Astrocyte (in vitro differentiated cells and primary cell): Measurements from ENCODE around the gene LRRK1. TPM values are rescaled to one million over a fixed set of nuclear protein-coding genes. Genes with fewer than 3 reads are reported as not detected.

Experiments
- DNase-seq: peaks from one replicate; pipeline ENCODE4 v3.0.0-alpha.2; 2010; ENCODE audit warnings: low read depth
- FAIRE-seq: peaks from 2 replicates; lab custom pipeline; 2011; peaks lifted over from hg19 to GRCh38; lab: Jason Lieb, UNC
- H2AFZ ChIP-seq: 2 replicates; pipeline ENCODE4 v1.6.0; 2012; ENCODE audit warnings: low read depth, low read length, inconsistent platforms
- H3K27ac ChIP-seq: 2 replicates; pipeline ENCODE4 v1.5.1; 2011; ENCODE audit warnings: low read depth, low read length, inconsistent platforms
- H3K27me3 ChIP-seq: 2 replicates; pipeline ENCODE4 v1.6.0; 2011; ENCODE audit warnings: low read length, inconsistent platforms; ENCODE audit not compliant: insufficient read depth
- H3K36me3 ChIP-seq: 2 replicates; pipeline ENCODE4 v1.5.1; 2011; ENCODE audit warnings: low read length, inconsistent platforms; ENCODE audit not compliant: insufficient read depth
- H3K4me1 ChIP-seq: 2 replicates; pipeline ENCODE4 v1.5.1; 2011; ENCODE audit warnings: low read length, inconsistent platforms; ENCODE audit not compliant: insufficient read depth
- H3K4me2 ChIP-seq: 2 replicates; pipeline ENCODE4 v1.6.0; 2012; ENCODE audit warnings: low read length, inconsistent platforms
- H3K4me3 ChIP-seq: 2 replicates; pipeline ENCODE4 v1.5.1; 2011; ENCODE audit warnings: low read depth, mild to moderate bottlenecking, low read length, inconsistent platforms; ENCODE audit not compliant: insufficient read depth
- H3K79me2 ChIP-seq: 2 replicates; pipeline ENCODE4 v1.6.0; 2012; ENCODE audit warnings: mild to moderate bottlenecking, low read length, inconsistent platforms; ENCODE audit not compliant: insufficient read depth
- H3K9ac ChIP-seq: 2 replicates; pipeline ENCODE4 v1.6.0; 2012; ENCODE audit warnings: mild to moderate bottlenecking, low read length, inconsistent platforms
- H3K9me3 ChIP-seq: 2 replicates; pipeline ENCODE4 v1.5.1; 2012; ENCODE audit warnings: low read depth, mild to moderate bottlenecking, low read length, inconsistent platforms; ENCODE audit not compliant: insufficient read depth
- H4K20me1 ChIP-seq: 2 replicates; pipeline ENCODE4 v1.6.0; 2012; ENCODE audit warnings: low read length, inconsistent platforms; ENCODE audit not compliant: insufficient read depth
- H3K27ac Mint-ChIP-seq: one replicate; pipeline ENCODE4 v1.8.0; 2021; ENCODE audit warnings: mild to moderate bottlenecking, mixed read lengths; ENCODE audit not compliant: unreplicated experiment
- H3K27me3 Mint-ChIP-seq: one replicate; pipeline ENCODE4 v1.8.0; 2021; ENCODE audit warnings: low read depth, mixed read lengths; ENCODE audit not compliant: unreplicated experiment
- H3K36me3 Mint-ChIP-seq: one replicate; pipeline ENCODE4 v1.8.0; 2021; ENCODE audit warnings: low read depth, mixed read lengths; ENCODE audit not compliant: unreplicated experiment
- H3K4me1 Mint-ChIP-seq: one replicate; pipeline ENCODE4 v1.8.0; 2021; ENCODE audit warnings: low read depth, mixed read lengths; ENCODE audit not compliant: unreplicated experiment
- H3K4me3 Mint-ChIP-seq: one replicate; pipeline ENCODE4 v1.8.0; 2021; ENCODE audit warnings: mild to moderate bottlenecking, moderate library complexity, mixed read lengths; ENCODE audit not compliant: unreplicated experiment
- H3K9me3 Mint-ChIP-seq: one replicate; pipeline ENCODE4 v1.8.0; 2021; ENCODE audit warnings: mild to moderate bottlenecking, mixed read lengths; ENCODE audit not compliant: unreplicated experiment
- CTCF ChIP-seq: IDR thresholded peaks from 2 replicates; pipeline ENCODE4 v1.5.1; 2011; ENCODE audit warnings: low read depth, mild to moderate bottlenecking, inconsistent platforms, low read length, moderate library complexity; ENCODE audit not compliant: insufficient read depth
- EZH2 ChIP-seq: IDR thresholded peaks from 2 replicates; pipeline ENCODE4 v1.6.1; 2012; ENCODE audit warnings: mild to moderate bottlenecking, low read length, inconsistent platforms; ENCODE audit not compliant: insufficient read depth
- total RNA-seq: library from RNA; stranded (reverse); gene quantifications from 2 replicates; pipeline ENCODE4 v1.2.1, GENCODE V29; 2021

The LRRK1 gene
- total RNA-seq, 1 donor from 2014 or later = 0.41 TPM

GRCh38 chr15:100893964-100894295, 25.2 kb upstream of the LRRK1 start:
- H4K20me1 ChIP-seq = no peaks in the 10 kb centered on the region
- H3K9ac ChIP-seq = no peak overlapping the region
- Mint-ChIP-seq H3K4me1 (peaks cover 10% of the 10 kb centered on the region), H3K4me3 (no peak overlapping the region), H3K27ac (no peak overlapping the region), H3K36me3 (no peaks in the 10 kb centered on the region), H3K9me3 (no peaks in the 10 kb centered on the region), H3K27me3 (peaks cover 33% of the 10 kb centered on the region)
- H3K4me1 ChIP-seq = peaks cover 12% of the 10 kb centered on the region
- H3K27me3 ChIP-seq = no peaks in the 10 kb centered on the region
- no peaks in the 10 kb centered on the region for H3K9me3 ChIP-seq
- no peak overlapping the region for H2AFZ ChIP-seq
- H3K4me3 ChIP-seq = no peak overlapping the region
- no peak overlapping the region for H3K4me2 ChIP-seq
- TF ChIP-seq CTCF (no peak), EZH2 (no peak)
- H3K27ac ChIP-seq = no peak overlapping the region
- no peak for FAIRE-seq
- H3K36me3 ChIP-seq = no peaks in the 10 kb centered on the region
- H3K79me2 ChIP-seq = no peaks in the 10 kb centered on the region
- DNase-seq = no peak

GRCh38 chr15:100895721-100896120, 23.4 kb upstream of the LRRK1 start:
- TF ChIP-seq EZH2 (no peak), CTCF (no peak)
- Mint-ChIP-seq H3K27ac (no peak overlapping the region), H3K9me3 (no peaks in the 10 kb centered on the region), H3K36me3 (no peaks in the 10 kb centered on the region), H3K27me3 (peaks cover 35% of the 10 kb centered on the region), H3K4me3 (no peak overlapping the region), H3K4me1 (peaks cover 3% of the 10 kb centered on the region)
- no peak overlapping the region for H3K27ac ChIP-seq
- peaks cover 3% of the 10 kb centered on the region for H3K4me1 ChIP-seq
- H4K20me1 ChIP-seq = no peaks in the 10 kb centered on the region
- no peak overlapping the region for H3K4me2 ChIP-seq
- no peak for DNase-seq
- H3K9me3 ChIP-seq = no peaks in the 10 kb centered on the region
- no peak for FAIRE-seq
- no peaks in the 10 kb centered on the region for H3K36me3 ChIP-seq
- H3K27me3 ChIP-seq = no peaks in the 10 kb centered on the region
- H3K4me3 ChIP-seq = no peak overlapping the region
- H3K9ac ChIP-seq = no peak overlapping the region
- no peaks in the 10 kb centered on the region for H3K79me2 ChIP-seq
- no peak overlapping the region for H2AFZ ChIP-seq

GRCh38 chr15:100897221-100898151, 21.7 kb upstream of the LRRK1 start:
- H3K36me3 ChIP-seq = no peaks in the 10 kb centered on the region
- H3K27ac ChIP-seq = no peak overlapping the region
- FAIRE-seq (no peak), DNase-seq (no peak)
- Mint-ChIP-seq H3K36me3 (no peaks in the 10 kb centered on the region), H3K27ac (no peak overlapping the region), H3K27me3 (peaks cover 41% of the 10 kb centered on the region), H3K9me3 (no peaks in the 10 kb centered on the region), H3K4me3 (no peak overlapping the region), H3K4me1 (no peaks in the 10 kb centered on the region)
- no peak overlapping the region for H3K4me3 ChIP-seq
- H3K9ac ChIP-seq = no peak overlapping the region
- H3K9me3 ChIP-seq = no peaks in the 10 kb centered on the region
- no peak overlapping the region for H2AFZ ChIP-seq
- H3K4me1 ChIP-seq = peaks cover 4% of the 10 kb centered on the region
- TF ChIP-seq CTCF = no peak
- no peak for TF ChIP-seq EZH2
- no peaks in the 10 kb centered on the region for H3K79me2 ChIP-seq
- H3K4me2 ChIP-seq = no peak overlapping the region
- H3K27me3 ChIP-seq = no peaks in the 10 kb centered on the region
- no peaks in the 10 kb centered on the region for H4K20me1 ChIP-seq
